ENCODE results near the gene SPIN1.
A peak's percentile ranks its signal among the peaks of the same experiment; 100 is the strongest.
"Not testable (repeated sequence)": the region's sequence is repeated elsewhere in the genome, so short reads cannot be mapped to it uniquely, and the experiment has no call there.

Gene SPIN1

DNA sequence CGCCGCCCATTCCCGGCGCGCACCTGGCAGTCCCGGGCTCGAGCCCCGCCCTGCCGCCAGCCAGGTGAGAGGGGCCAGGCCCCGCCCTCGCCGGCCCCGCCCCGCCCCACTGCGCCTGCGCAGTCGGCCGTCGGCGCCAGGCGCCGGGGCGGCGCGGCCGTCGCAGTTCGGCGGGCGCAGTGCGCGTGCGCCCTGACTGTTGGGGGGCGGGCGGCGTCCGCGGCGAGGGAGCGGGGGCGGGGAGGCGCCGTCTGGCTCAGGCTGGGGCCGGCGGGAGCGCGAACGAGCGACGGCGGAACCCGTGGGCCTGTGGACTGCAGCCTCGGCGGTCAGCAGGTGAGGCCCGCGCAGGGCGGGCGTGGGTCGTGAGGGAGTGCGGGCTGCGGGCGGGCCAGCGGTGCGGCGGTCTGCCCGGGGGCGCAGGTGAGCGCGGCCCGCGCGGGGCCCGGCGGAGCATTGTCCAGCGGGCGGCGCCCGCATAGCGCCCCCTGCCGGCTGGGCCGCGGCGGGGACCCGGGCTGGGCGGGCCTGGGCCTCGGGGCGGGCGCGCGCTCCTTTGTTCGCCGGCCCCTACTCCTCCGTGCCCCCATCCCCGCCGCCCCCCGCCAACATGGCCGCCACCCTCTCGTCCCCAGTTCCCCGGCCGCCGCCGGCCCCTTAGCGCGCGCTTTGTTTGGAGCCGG lies at the start of gene SPIN1:
SPIN1 (plus strand) TSS at position 242 of the 683 bp plus-strand sequence. CDS start 38,096 bp downstream, outside the sequence.
- peak within 1 kb of the TSS; percentile 91 to 94 for H3K27ac ChIP-seq
- TF ChIP-seq, protein P1, sequence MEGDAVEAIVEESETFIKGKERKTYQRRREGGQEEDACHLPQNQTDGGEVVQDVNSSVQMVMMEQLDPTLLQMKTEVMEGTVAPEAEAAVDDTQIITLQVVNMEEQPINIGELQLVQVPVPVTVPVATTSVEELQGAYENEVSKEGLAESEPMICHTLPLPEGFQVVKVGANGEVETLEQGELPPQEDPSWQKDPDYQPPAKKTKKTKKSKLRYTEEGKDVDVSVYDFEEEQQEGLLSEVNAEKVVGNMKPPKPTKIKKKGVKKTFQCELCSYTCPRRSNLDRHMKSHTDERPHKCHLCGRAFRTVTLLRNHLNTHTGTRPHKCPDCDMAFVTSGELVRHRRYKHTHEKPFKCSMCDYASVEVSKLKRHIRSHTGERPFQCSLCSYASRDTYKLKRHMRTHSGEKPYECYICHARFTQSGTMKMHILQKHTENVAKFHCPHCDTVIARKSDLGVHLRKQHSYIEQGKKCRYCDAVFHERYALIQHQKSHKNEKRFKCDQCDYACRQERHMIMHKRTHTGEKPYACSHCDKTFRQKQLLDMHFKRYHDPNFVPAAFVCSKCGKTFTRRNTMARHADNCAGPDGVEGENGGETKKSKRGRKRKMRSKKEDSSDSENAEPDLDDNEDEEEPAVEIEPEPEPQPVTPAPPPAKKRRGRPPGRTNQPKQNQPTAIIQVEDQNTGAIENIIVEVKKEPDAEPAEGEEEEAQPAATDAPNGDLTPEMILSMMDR (IDR thresholded peaks at IDR 0.05) = peak; percentile 42
- peak within 1 kb of the TSS; percentile 85 for H3K4me3 ChIP-seq
- DNase-seq (ENCODE audit: low spot score) = peak; percentile 82

- no peak for DNase-seq (ENCODE audit: low spot score)
- TF ChIP-seq, protein P1 (IDR thresholded peaks at IDR 0.05) = no peak
- H3K27ac ChIP-seq = no peak overlapping the region
- H3K4me3 ChIP-seq = no peak overlapping the region
These were observed 48.9 kb upstream of the SPIN1 start for GRCh38 chr9:88339317-88339716.

DNA sequence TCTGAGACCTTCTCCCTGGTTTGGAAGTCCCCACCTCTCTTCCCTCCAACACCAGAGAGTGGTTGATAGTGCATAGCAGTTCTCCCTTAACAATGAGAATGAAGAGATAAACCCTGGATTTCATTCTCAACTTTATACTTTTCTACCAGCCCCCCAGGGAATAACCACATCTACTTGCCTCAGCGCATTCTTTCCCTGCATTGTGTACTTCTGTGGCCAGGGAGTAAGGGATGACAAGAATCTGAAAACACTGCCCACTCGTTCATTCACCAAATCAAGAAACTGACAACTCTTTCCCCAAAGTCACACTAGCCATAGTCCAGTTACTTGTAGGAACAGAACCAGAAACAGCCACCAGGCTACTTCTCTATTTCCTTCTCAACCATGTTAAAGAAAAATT lies 46.0 kb upstream of the SPIN1 start:
- no peak for DNase-seq (ENCODE audit: low spot score)
- TF ChIP-seq, protein P1 (IDR thresholded peaks at IDR 0.05) = no peak
- no peak overlapping the region for H3K27ac ChIP-seq
- no peak overlapping the region for H3K4me3 ChIP-seq

- no peak for DNase-seq (ENCODE audit: low spot score)
- H3K27ac ChIP-seq = no peak overlapping the region
- TF ChIP-seq, protein P1 (IDR thresholded peaks at IDR 0.05) = no peak
- H3K4me3 ChIP-seq = no peak overlapping the region
These were observed 44.2 kb upstream of the SPIN1 start for GRCh38 chr9:88344013-88344412.

- not testable (repeated sequence) for DNase-seq (ENCODE audit: low spot score); H3K4me3 ChIP-seq; H3K27ac ChIP-seq
These were observed 37.9 kb upstream of the SPIN1 start for GRCh38 chr9:88350354-88350753.

- no peak overlapping the region for H3K27ac ChIP-seq
- TF ChIP-seq, protein P1 (IDR thresholded peaks at IDR 0.05) = no peak
- H3K4me3 ChIP-seq = no peak overlapping the region
- no peak for DNase-seq (ENCODE audit: low spot score)
These were observed 33.1 kb upstream of the SPIN1 start for GRCh38 chr9:88355166-88355565.

DNA sequence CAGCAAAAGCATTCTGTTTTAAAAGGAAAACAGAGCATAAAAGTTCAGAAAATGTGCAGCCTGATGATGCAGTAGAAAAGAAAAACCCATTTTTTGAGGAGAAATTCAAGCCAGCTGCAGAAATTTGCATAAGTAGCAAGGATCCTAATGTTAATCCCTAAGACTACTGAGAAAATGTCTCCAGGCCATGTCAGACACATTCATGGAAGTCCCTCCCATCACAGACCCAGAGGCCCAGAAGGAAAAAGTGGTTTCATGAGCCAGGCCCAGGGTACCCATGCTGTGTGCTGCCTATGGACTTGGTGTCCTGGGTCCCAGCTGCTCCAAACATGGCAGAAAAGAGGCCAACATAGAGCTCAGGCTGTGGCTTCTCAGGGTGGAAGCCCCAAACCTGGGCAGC lies 31.0 kb upstream of the SPIN1 start:
- H3K27ac ChIP-seq; H3K4me3 ChIP-seq; DNase-seq (ENCODE audit: low spot score): not testable (repeated sequence)

- TF ChIP-seq, protein P1 (IDR thresholded peaks at IDR 0.05) = no peak
- Histone ChIP-seq H3K27ac (no peak overlapping the region), H3K4me3 (no peak overlapping the region)
- no peak for DNase-seq (ENCODE audit: low spot score)
These were observed 29.5 kb upstream of the SPIN1 start for GRCh38 chr9:88358723-88359122.

Measured in coronary artery (tissue), 2 donors.